ENCODE data around the gene IRF2BP2. TPM values are rescaled to one million over a fixed set of nuclear protein-coding genes. Genes with fewer than 3 reads are reported as not detected.
A peak's percentile ranks its signal among the peaks of the same experiment; 100 is the strongest.

Gene IRF2BP2
- total and polyA plus RNA-seq, 2 of the 13 experiments (the other 11 are each of a cell fraction or from before 2014, with no cell fraction given) = 140 to 147 TPM

- Histone ChIP-seq H3K9me3 (ENCODE audit: low read length) (no peaks in the 10 kb centered on the region), H3K9ac (ENCODE audit: insufficient read depth, low read depth, low read length) (no peak overlapping the region), H3K4me3 (replicated peaks in 1 of 3; ENCODE audit: insufficient read depth in 1 of 3, low read depth in 2 of 3, low read length in 3 of 3) (peak overlapping the region in 1 of 3 experiments; percentile 23; a peak in 1 of 6 replicates), H3K79me2 (ENCODE audit: insufficient read depth, low read length) (no peaks in the 10 kb centered on the region), H3K36me3 (replicated peaks in 1 of 2; ENCODE audit: control insufficient read depth in 1 of 2, insufficient read depth in 2 of 2, low read length in 2 of 2) (no peaks in the 10 kb centered on the region), H4K20me1 (ENCODE audit: insufficient read depth, low read length) (no peaks in the 10 kb centered on the region), H3K4me2 (ENCODE audit: low read depth, low read length) (peak overlapping the region; percentile 53), H3K27me3 (ENCODE audit: control insufficient read depth in 1 of 2, insufficient read depth in 2 of 2, low read length in 2 of 2) (no peaks in the 10 kb centered on the region), H3K4me1 (ENCODE audit: insufficient read depth, low read length) (peaks cover 78% of the 10 kb centered on the region), H3K27ac (ENCODE audit: extremely low read length, insufficient read depth, low read length) (no peak overlapping the region), H2AFZ (ENCODE audit: low read length) (no peak overlapping the region)
- no peak for DNase-seq (ENCODE audit: low spot score)
- BruUV-seq (replicated peaks) = no TSS peak
- intact Hi-C loops (cut with micrococcal nuclease; ENCODE audit: unreplicated experiment) = no loop called here
- ATAC-seq = peak; percentile 46
- in situ Hi-C loops (cut with HindIII; ENCODE audit: extremely low pct_ligation_motif_present, low pct_unique_long_range_greater_than_20kb) = no loop called here
- CTCF ChIA-PET (ENCODE audit: low intra/inter-chr PET ratio, low total read pairs) = no interaction called here
- POLR2A ChIA-PET = interaction anchor here (1.6 to 1.9 kb wide), 2 partner anchors 13 to 41 kb away, joined by 5 to 8 read pairs; no protein-coding TSS in a partner anchor
- no peak for FAIRE-seq
- 62% methylated on average over 2 of the region's 6 CpGs for WGBS (ENCODE audit: low lambda C conversion rate)
- TF ChIP-seq FOXK2 (IDR thresholded peaks at IDR 0.05) (no peak), ZFY (CRISPR knock-in tag; IDR thresholded peaks at IDR 0.05) (0 out of 2 replicates have a peak, but pooled peaks have one; percentile 16), NR2F6 (IDR thresholded peaks at IDR 0.05) (no peak), NR2F6 (CRISPR knock-in tag; IDR thresholded peaks at IDR 0.05) (no peak), SALL1 (CRISPR knock-in tag; IDR thresholded peaks at IDR 0.05) (peak; percentile 7; the same call in 1 of the 2 replicates), ZGPAT (CRISPR knock-in tag; IDR thresholded peaks at IDR 0.05) (no peak), ZKSCAN8 (CRISPR knock-in tag; IDR thresholded peaks at IDR 0.05; ENCODE audit: borderline replicate concordance) (no peak), ZFX (CRISPR knock-in tag; IDR thresholded peaks at IDR 0.05; ENCODE audit: low read depth) (0 out of 2 replicates have a peak, but pooled peaks have one; percentile 12), PATZ1 (CRISPR knock-in tag; IDR thresholded peaks at IDR 0.05) (no peak), NFKB2 (CRISPR knock-in tag; IDR thresholded peaks at IDR 0.05; ENCODE audit: borderline replicate concordance) (no peak)
- TF ChIP-seq, protein P1, sequence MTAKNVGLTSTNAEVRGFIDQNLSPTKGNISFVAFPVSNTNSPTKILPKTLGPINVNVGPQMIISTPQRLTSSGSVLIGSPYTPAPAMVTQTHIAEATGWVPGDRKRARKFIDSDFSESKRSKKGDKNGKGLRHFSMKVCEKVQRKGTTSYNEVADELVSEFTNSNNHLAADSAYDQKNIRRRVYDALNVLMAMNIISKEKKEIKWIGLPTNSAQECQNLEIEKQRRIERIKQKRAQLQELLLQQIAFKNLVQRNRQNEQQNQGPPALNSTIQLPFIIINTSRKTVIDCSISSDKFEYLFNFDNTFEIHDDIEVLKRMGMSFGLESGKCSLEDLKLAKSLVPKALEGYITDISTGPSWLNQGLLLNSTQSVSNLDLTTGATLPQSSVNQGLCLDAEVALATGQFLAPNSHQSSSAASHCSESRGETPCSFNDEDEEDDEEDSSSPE (CRISPR knock-in tag; IDR thresholded peaks at IDR 0.05) = no peak
- TF ChIP-seq, protein P2, sequence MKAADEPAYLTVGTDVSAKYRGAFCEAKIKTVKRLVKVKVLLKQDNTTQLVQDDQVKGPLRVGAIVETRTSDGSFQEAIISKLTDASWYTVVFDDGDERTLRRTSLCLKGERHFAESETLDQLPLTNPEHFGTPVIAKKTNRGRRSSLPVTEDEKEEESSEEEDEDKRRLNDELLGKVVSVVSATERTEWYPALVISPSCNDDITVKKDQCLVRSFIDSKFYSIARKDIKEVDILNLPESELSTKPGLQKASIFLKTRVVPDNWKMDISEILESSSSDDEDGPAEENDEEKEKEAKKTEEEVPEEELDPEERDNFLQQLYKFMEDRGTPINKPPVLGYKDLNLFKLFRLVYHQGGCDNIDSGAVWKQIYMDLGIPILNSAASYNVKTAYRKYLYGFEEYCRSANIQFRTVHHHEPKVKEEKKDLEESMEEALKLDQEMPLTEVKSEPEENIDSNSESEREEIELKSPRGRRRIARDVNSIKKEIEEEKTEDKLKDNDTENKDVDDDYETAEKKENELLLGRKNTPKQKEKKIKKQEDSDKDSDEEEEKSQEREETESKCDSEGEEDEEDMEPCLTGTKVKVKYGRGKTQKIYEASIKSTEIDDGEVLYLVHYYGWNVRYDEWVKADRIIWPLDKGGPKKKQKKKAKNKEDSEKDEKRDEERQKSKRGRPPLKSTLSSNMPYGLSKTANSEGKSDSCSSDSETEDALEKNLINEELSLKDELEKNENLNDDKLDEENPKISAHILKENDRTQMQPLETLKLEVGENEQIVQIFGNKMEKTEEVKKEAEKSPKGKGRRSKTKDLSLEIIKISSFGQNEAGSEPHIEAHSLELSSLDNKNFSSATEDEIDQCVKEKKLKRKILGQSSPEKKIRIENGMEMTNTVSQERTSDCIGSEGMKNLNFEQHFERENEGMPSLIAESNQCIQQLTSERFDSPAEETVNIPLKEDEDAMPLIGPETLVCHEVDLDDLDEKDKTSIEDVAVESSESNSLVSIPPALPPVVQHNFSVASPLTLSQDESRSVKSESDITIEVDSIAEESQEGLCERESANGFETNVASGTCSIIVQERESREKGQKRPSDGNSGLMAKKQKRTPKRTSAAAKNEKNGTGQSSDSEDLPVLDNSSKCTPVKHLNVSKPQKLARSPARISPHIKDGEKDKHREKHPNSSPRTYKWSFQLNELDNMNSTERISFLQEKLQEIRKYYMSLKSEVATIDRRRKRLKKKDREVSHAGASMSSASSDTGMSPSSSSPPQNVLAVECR (CRISPR knock-in tag; IDR thresholded peaks at IDR 0.05; ENCODE audit: borderline replicate concordance) = no peak
Measured at GRCh38 chr1:234559152-234559901, 50.7 kb downstream of the IRF2BP2 start.

All from HepG2 (cell line).